ENCODE data around the gene AGAP6. TPM values are rescaled to one million over a fixed set of nuclear protein-coding genes. Genes with fewer than 3 reads are reported as not detected.

The AGAP6 gene
- total RNA-seq, 1 donor from 2014 or later: 3.7 TPM

Other genes starting within 250 kb of the AGAP6 start
- 1.8 TPM for gene OGDHL, start 226.1 kb upstream of the AGAP6 start, total RNA-seq
- gene PARG, start 46.4 kb upstream of the AGAP6 start, total RNA-seq: 20.1 TPM
- gene TIMM23B, start 46.4 kb upstream of the AGAP6 start, total RNA-seq: 13.5 TPM
- 65.4 TPM for gene WASHC2A, start 79.5 kb downstream of the AGAP6 start, total RNA-seq

Measured in Right ventricle myocardium superior (tissue), 1 donor.